K562 (cell line): ENCODE measurements around the gene DNASE2. TPM values are rescaled to one million over a fixed set of nuclear protein-coding genes. Genes with fewer than 3 reads are reported as not detected.

Experiments used
- KDM1A ChIP-seq, 2 experiments: fragments of 450-650 bp; IDR thresholded peaks; 2 replicates each; pipeline ENCODE4 v1.6.1; 2016; ENCODE audit warnings: mild to moderate bottlenecking in 2 of 2
- PTTG1 ChIP-seq: fragments of 450-650 bp; IDR thresholded peaks from 2 replicates; pipeline ENCODE4 v1.6.1; 2016; ENCODE audit warnings: low read depth, mild to moderate bottlenecking, missing genetic modification characterization, missing compliant biosample characterization
- ZNF436 ChIP-seq: fragments of 250-450, 450-650 bp; sonication (Bioruptor Pico); formaldehyde crosslinking; IDR thresholded peaks from 2 replicates; pipeline ENCODE4 v1.7.0; 2020; ENCODE audit warnings: mild to moderate bottlenecking
- polyA plus RNA-seq, 8 experiments: library from polyadenylated mRNA; depleted of rRNA in 4 of 8; stranded (reverse) in 5 of 8; unstranded in 3 of 8; fragments of >200 nt; fragmentation: Nextera tagmentation in 2 of 8; fragmentation: Illumina TruSeq in 1 of 8; extraction: Ambion mirVana in 2 of 8; extraction: Trizol in 1 of 8; gene quantifications; 2 replicates each; pipeline versions ENCODE4 v1.2.1 to v1.2.3, GENCODE V29; 2011 to 2014; ENCODE audit warnings: inconsistent platforms in 1 of 8, missing spikeins in 1 of 8
- total RNA-seq, 7 experiments: library from RNA; depleted of rRNA in 6 of 7; stranded (reverse); fragments of >200 nt in 6 of 7; fragmentation: Illumina TruSeq in 2 of 7; extraction: Trizol in 2 of 7; gene quantifications; 2 replicates each; pipeline versions ENCODE4 v1.2.1 to v1.2.3, GENCODE V29; 2011 to 2021; ENCODE audit warnings: low replicate concordance in 1 of 7
- TF ChIP-seq, protein P1 (sequence below): fragments of 250-450 bp; sonication (Bioruptor Pico); IDR thresholded peaks from 2 replicates; pipeline ENCODE4 v1.8.0; 2022; ENCODE audit warnings: moderate library complexity, mild to moderate bottlenecking, inconsistent platforms
- TF ChIP-seq, protein P2 (sequence below), 2 experiments: fragments of 150-350 bp in 1 of 2; IDR thresholded peaks; 2 replicates each; pipeline ENCODE4 v1.6.1; 2012 to 2016; ENCODE audit warnings: low read depth in 2 of 2, low read length in 2 of 2, mild to moderate bottlenecking in 1 of 2, moderate library complexity in 1 of 2
- TF ChIP-seq, protein P3 (sequence below): fragments of 450-650 bp; IDR thresholded peaks from 2 replicates; pipeline ENCODE4 v1.6.1; 2016; ENCODE audit warnings: mild to moderate bottlenecking, moderate library complexity
- TF ChIP-seq, protein P4 (sequence below): fragments of 450-650 bp; formaldehyde crosslinking; IDR thresholded peaks from 2 replicates; pipeline ENCODE4 v1.4.0; 2020; ENCODE audit warnings: mild to moderate bottlenecking, moderate library complexity

The DNASE2 gene
- total and polyA plus RNA-seq, 9 of the 15 experiments (the other 6 are each of a cell fraction or from before 2014, with no cell fraction given) = 4.4 to 27.0 (median 20.2) TPM

DNA sequence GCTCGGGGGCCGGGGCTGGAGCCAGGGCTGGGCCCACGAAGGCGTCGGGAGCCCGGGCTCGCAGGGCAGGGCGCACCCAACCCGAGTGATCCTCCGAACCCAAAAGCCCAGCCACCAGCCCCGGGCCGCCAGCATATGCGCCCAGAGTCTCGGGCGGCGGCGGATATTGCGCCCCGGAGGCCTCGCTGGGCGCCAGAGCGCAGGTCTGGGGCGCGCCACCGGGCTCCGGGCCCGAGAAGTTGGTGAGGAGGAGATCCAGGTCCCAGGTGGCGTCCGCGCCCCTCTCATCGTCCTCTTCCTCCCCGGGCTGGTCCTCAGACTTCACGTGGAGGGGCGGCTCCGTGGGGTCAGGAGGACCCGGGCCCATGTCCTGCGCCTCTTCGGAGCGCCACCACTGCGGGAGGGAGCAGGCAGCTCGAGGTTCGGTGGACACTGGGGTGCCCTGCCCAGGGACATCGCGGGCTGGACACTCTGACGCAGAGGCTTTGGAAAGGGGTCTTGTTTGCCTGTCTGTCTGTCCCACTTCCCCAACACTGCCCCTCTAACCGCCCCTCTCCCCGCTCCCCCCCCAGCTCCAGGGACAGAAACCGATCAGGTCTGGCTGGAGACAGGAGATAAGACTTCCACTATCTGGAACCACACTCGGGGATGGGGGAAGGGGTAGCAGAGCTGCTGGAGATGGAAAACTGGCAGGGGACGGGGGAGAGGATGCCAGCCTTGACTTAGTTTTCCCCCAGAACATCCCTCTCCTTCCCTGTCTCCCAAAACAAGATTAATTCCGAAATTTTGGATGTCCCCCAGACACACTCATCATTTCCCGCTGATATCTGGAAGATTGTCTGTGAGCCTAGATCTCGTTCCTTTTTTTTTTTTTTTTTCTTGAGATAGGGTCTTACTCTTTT, 4.8 kb upstream of the DNASE2 start (continued):
- TF ChIP-seq, protein P1, sequence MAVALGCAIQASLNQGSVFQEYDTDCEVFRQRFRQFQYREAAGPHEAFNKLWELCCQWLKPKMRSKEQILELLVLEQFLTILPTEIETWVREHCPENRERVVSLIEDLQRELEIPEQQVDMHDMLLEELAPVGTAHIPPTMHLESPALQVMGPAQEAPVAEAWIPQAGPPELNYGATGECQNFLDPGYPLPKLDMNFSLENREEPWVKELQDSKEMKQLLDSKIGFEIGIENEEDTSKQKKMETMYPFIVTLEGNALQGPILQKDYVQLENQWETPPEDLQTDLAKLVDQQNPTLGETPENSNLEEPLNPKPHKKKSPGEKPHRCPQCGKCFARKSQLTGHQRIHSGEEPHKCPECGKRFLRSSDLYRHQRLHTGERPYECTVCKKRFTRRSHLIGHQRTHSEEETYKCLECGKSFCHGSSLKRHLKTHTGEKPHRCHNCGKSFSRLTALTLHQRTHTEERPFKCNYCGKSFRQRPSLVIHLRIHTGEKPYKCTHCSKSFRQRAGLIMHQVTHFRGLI (CRISPR knock-in tag) = no peak
- peak in 1 of 2 experiments; percentile 34; a peak in 1 of 4 replicates for TF ChIP-seq KDM1A (IDR thresholded peaks at IDR 0.05)
- no peak for TF ChIP-seq PTTG1 (tag)
- TF ChIP-seq, protein P2, sequence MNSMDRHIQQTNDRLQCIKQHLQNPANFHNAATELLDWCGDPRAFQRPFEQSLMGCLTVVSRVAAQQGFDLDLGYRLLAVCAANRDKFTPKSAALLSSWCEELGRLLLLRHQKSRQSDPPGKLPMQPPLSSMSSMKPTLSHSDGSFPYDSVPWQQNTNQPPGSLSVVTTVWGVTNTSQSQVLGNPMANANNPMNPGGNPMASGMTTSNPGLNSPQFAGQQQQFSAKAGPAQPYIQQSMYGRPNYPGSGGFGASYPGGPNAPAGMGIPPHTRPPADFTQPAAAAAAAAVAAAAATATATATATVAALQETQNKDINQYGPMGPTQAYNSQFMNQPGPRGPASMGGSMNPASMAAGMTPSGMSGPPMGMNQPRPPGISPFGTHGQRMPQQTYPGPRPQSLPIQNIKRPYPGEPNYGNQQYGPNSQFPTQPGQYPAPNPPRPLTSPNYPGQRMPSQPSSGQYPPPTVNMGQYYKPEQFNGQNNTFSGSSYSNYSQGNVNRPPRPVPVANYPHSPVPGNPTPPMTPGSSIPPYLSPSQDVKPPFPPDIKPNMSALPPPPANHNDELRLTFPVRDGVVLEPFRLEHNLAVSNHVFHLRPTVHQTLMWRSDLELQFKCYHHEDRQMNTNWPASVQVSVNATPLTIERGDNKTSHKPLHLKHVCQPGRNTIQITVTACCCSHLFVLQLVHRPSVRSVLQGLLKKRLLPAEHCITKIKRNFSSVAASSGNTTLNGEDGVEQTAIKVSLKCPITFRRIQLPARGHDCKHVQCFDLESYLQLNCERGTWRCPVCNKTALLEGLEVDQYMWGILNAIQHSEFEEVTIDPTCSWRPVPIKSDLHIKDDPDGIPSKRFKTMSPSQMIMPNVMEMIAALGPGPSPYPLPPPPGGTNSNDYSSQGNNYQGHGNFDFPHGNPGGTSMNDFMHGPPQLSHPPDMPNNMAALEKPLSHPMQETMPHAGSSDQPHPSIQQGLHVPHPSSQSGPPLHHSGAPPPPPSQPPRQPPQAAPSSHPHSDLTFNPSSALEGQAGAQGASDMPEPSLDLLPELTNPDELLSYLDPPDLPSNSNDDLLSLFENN (IDR thresholded peaks at IDR 0.05; ENCODE audit: low read depth in 2 of 2, low read length in 2 of 2) = peak in 1 of 2 experiments; percentile 66; a peak in 1 of 4 replicates
- TF ChIP-seq, protein P3, sequence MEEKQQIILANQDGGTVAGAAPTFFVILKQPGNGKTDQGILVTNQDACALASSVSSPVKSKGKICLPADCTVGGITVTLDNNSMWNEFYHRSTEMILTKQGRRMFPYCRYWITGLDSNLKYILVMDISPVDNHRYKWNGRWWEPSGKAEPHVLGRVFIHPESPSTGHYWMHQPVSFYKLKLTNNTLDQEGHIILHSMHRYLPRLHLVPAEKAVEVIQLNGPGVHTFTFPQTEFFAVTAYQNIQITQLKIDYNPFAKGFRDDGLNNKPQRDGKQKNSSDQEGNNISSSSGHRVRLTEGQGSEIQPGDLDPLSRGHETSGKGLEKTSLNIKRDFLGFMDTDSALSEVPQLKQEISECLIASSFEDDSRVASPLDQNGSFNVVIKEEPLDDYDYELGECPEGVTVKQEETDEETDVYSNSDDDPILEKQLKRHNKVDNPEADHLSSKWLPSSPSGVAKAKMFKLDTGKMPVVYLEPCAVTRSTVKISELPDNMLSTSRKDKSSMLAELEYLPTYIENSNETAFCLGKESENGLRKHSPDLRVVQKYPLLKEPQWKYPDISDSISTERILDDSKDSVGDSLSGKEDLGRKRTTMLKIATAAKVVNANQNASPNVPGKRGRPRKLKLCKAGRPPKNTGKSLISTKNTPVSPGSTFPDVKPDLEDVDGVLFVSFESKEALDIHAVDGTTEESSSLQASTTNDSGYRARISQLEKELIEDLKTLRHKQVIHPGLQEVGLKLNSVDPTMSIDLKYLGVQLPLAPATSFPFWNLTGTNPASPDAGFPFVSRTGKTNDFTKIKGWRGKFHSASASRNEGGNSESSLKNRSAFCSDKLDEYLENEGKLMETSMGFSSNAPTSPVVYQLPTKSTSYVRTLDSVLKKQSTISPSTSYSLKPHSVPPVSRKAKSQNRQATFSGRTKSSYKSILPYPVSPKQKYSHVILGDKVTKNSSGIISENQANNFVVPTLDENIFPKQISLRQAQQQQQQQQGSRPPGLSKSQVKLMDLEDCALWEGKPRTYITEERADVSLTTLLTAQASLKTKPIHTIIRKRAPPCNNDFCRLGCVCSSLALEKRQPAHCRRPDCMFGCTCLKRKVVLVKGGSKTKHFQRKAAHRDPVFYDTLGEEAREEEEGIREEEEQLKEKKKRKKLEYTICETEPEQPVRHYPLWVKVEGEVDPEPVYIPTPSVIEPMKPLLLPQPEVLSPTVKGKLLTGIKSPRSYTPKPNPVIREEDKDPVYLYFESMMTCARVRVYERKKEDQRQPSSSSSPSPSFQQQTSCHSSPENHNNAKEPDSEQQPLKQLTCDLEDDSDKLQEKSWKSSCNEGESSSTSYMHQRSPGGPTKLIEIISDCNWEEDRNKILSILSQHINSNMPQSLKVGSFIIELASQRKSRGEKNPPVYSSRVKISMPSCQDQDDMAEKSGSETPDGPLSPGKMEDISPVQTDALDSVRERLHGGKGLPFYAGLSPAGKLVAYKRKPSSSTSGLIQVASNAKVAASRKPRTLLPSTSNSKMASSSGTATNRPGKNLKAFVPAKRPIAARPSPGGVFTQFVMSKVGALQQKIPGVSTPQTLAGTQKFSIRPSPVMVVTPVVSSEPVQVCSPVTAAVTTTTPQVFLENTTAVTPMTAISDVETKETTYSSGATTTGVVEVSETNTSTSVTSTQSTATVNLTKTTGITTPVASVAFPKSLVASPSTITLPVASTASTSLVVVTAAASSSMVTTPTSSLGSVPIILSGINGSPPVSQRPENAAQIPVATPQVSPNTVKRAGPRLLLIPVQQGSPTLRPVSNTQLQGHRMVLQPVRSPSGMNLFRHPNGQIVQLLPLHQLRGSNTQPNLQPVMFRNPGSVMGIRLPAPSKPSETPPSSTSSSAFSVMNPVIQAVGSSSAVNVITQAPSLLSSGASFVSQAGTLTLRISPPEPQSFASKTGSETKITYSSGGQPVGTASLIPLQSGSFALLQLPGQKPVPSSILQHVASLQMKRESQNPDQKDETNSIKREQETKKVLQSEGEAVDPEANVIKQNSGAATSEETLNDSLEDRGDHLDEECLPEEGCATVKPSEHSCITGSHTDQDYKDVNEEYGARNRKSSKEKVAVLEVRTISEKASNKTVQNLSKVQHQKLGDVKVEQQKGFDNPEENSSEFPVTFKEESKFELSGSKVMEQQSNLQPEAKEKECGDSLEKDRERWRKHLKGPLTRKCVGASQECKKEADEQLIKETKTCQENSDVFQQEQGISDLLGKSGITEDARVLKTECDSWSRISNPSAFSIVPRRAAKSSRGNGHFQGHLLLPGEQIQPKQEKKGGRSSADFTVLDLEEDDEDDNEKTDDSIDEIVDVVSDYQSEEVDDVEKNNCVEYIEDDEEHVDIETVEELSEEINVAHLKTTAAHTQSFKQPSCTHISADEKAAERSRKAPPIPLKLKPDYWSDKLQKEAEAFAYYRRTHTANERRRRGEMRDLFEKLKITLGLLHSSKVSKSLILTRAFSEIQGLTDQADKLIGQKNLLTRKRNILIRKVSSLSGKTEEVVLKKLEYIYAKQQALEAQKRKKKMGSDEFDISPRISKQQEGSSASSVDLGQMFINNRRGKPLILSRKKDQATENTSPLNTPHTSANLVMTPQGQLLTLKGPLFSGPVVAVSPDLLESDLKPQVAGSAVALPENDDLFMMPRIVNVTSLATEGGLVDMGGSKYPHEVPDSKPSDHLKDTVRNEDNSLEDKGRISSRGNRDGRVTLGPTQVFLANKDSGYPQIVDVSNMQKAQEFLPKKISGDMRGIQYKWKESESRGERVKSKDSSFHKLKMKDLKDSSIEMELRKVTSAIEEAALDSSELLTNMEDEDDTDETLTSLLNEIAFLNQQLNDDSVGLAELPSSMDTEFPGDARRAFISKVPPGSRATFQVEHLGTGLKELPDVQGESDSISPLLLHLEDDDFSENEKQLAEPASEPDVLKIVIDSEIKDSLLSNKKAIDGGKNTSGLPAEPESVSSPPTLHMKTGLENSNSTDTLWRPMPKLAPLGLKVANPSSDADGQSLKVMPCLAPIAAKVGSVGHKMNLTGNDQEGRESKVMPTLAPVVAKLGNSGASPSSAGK = no peak
- TF ChIP-seq, protein P4, sequence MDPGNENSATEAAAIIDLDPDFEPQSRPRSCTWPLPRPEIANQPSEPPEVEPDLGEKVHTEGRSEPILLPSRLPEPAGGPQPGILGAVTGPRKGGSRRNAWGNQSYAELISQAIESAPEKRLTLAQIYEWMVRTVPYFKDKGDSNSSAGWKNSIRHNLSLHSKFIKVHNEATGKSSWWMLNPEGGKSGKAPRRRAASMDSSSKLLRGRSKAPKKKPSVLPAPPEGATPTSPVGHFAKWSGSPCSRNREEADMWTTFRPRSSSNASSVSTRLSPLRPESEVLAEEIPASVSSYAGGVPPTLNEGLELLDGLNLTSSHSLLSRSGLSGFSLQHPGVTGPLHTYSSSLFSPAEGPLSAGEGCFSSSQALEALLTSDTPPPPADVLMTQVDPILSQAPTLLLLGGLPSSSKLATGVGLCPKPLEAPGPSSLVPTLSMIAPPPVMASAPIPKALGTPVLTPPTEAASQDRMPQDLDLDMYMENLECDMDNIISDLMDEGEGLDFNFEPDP = no peak
- TF ChIP-seq ZNF436 = no peak
